HG02588 (cell line): ENCODE data around the gene ITPRID2.
"Not testable (repeated sequence)": the region's sequence is repeated elsewhere in the genome, so short reads cannot be mapped to it uniquely, and the experiment has no call there.

Source experiments
- ATAC-seq: cut with Tn5 transposase; IDR thresholded peaks from one replicate; pipeline ENCODE4 v1.9.1; 2021; ENCODE audit warnings: mild to moderate bottlenecking, moderate library complexity; ENCODE audit not compliant: unreplicated experiment

ITPRID2 gene

DNA sequence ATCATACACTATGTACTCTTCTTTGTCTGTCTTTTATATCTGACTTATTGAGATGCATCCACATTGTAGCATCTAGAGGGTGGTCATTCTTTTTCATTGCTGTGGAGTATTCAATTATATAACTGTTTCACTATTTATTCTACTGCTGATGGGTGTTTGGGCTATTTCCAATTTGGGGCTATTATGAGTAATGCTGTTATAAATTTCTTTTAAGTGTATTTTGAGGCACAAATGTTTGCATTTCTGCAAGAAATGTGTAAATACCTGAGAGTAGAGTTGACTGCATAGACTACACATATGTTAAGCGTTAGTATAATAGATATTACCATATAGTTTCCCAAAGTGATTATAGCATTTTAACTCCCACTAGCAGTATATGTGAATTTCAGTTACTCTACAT lies 67.2 kb downstream of the ITPRID2 start:
- ATAC-seq, result no peak

DNA sequence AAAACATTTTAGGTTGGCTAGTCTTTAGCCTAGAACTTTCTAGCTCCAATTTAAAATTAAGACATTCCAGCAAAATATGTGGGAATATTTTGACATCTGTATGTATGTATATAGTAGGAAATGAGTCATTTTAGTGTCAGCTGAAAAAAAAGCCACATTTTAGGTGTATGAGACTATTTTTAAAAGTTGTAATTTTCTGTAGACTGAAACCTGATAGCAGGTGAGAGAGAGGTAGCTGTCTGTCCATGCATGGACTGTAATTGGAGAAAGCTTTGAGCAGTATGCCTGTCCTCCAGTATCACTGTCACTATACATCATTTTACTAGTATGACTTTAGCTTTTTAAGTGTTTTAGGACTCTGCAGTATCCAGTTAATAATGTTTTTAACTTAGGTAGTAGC lies 68.0 kb downstream of the ITPRID2 start:
- no peak for ATAC-seq

DNA sequence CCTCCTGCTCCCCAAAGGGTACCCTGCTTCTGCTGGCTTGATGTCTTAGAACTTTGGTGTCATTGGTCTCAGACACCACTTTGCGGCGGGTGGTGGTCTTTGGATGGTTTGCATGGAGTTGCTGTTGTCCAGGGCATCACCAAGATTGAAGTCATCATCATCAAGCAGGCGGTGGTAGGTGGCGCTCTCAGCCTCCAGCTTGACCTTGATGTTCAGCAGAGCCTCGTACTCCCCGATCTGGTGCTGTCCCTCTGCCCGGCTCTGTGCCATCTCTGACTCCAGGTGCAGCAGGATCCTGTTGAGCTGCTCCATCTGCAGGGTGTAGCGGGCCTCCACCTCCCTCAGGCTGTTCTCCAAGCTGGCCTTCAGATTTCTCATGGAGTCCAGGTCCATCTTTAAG lies 69.6 kb downstream of the ITPRID2 start:
- not testable (repeated sequence) for ATAC-seq

DNA sequence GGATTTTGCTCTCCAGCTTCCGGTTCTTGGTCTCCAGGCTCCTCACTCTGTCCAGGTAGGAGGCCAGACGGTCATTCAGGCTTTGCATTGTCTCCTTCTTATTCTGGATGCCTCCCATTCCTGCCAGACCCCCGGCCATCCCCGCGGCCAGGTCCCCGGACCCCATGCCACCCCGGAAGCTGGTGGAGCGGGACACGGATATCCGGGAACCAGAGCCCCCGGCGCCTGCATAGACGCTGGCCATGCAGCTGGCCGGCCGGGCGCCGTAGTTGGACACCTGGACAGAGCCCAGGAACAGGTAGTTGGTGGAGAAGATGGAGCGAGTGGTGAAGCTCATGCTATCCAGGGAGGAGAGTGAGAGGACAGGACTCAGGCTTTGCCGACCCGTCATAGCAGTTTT lies 70.6 kb downstream of the ITPRID2 start:
- ATAC-seq, result no peak

DNA sequence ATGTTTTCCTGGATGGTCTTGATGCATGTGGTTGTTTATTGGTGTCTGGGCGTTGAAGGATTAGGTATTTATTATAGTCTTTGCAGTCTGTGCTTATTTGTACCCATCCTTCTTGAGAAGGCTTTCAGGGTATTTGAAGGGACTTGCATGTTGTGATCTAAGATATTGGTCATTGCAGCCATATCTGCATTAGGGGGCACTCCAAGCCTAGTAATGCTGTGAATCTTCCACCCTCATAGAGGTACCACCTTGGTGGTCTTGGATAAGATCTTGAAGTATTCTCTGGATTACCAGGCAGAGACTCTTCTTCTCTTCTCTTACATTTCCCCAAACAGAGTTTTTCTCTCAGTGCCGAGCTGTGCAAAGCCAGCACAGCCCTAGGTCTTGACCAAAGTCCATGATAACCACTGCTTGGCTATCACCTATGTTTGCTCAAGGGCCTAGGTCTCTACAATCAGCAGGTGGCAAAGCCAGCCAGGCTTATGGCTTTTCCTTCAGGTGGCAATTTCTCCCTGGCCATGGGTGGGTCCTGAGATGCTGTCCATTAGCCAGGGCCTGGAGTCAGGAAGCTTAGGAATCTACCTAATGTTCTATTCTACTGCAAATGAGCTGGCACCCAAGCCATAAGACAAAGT lies 78.7 kb downstream of the ITPRID2 start:
- ATAC-seq, result no peak

DNA sequence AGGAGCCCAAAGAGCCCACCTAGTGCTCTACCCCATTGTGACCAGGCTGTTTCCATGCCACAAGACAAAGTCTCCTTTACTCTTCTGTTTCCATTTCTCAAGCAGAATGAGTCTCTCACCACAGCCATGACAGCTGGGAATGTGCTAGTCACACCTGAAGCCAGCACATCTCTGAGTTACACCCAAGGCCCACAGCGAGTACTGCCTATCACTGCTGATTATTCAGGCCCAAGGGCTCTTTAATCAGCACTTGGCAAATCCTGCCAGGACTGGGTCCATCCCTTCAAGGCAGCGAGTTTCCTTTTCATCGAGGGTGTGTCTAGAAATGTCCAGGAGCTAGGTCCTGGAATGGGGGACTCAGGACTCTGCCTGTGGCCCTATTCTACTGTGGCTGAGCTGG lies 79.5 kb downstream of the ITPRID2 start:
- ATAC-seq, result no peak

DNA sequence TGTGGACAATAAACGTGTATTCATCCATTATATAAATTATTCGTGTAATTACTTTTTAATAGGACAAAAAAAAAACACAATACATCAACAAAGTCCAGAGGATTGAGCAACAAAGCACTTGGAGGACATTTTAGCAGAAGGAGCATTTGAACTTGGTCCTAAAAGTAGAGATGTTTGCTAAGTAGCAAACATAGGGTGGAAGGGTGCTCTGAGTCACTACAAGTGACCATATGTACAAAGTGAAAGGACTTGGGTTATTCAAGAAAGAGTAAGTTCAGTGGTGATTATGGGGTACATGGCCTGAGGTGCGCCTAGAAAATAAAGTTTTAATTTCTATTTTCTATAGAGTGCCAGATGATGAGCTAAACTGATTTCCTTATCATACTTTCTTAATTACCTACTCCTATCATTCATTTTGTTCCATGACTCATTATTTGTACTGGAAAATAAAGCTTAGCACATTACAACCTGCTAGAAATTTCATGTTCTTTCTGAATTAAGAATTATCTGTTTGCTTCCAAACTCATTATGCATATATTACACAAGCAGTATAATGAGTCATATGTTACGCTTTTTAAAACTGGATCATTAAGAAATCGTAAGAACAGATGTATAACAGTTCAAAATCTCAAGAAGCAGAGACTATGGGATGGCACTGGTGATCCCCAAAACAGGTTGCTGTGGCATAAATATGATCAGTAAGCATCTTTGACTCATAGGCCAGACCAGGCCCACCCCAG lies 81.1 kb downstream of the ITPRID2 start:
- ATAC-seq, result no peak

DNA sequence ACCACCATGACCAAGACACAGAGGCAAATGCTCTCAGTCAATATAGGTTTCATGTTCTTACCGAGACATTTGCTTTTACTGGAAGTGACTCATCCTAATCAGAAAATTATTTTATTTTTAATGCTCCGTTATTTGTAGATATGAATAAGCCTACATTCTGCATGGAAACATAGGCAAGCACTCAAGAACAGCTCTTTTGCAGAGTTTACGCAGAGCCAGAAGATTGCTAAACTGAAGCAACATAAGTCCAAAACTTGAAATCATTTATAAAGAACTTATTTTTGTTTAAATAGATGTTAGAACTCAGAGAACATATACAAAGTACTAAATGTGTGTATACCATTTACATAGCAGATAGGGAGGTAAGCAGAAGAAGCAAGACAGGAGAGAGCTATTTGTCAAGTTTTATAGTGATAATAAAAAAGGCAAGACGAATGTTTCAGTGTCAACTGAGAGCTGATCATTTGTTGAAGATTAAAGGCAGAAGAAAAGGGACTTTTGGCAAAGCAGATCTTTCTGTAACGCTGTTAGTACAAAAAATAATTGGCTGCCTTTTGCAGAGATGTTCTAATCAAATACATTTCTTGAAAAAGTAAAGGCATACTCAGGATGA lies 81.7 kb downstream of the ITPRID2 start:
- no peak for ATAC-seq

DNA sequence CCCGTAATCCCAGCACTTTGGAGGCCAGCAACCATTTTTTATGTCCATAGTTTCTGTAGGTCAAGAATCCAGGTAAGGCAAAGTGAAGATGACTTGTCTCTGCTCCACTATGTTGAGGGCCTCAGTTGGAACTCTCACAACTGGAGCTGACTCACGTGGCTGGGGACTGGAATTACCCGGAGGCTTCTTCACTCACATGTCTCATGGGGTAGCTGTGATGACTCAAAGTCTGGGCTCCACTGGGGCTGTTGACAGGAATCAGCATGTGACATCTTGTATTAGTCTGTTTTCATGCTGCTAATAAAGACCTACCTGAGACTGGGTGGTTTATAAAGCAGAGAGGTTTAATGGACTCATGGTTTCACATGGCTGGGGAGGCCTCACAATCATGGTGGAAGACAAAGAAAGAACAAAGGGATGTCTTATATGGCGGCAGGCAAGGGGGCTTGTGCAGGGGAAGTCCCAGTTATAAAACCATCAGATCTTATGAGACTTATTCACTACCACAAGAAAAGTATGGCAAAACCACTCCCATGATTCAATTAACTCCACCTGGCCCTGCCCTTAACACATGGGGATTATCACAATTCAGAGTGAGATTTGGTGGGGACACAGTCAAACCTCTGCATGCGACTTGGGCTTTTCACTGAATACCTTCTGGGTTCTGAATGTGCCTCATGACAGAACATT lies 86.3 kb downstream of the ITPRID2 start:
- ATAC-seq, result peak; percentile 57

DNA sequence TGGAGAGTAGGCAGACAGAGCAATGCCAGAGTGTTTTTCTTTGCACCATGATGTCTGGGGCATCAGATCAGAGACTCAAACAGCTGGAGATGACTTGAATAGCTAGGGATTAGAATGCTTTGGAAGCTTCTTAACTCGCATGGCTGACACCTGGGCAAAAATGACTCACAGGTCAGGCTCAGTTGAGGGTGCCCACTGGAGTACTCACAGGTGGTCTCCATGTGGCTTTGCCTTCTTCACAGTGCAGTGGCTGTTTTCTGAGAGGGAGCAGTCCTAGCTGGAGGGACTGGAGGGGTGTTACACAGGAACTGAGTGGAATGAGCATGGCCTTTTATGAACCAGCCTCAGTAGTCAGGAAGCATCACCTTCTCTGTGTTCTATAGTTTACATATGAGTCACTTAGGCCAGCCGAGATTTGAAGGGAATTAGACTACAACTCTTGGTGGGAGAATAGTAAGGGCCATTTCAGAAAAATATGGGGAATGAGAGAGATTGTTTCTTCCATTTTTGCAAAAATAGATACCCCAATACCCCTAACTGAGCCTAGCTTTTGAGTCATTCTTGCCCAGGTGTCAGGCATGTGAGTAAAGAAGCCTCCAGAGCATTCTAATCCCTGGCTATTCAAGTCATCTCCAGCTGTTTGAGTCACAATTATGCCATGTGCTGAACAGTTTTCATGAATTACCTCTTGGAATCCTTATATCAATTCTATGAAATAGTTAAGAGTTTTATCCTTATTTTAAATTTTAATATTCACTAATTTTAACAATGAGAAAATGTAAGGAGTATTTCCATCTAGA lies 87.0 kb downstream of the ITPRID2 start:
- peak; percentile 26 for ATAC-seq
